Natural killer cell (primary cell): ENCODE results near the gene OTUD3. TPM values are rescaled to one million over a fixed set of nuclear protein-coding genes. Genes with fewer than 3 reads are reported as not detected.

Source experiments
- ATAC-seq, 3 donors: fragments of 150-1000 bp in 2 of 3; fragments of 200-7000 bp in 1 of 3; cut with Tn5 transposase; 1 replicate in 1 of 3; 2 replicates in 2 of 3; pipeline ENCODE4 v1.10.0; 2021; ENCODE audit warnings: mild to moderate bottlenecking in 2 of 3, moderate library complexity in 2 of 3
- DNase-seq, 2 donors: peaks; one replicate each; pipeline versions ENCODE4 v3.0.0 to v3.0.0-alpha.2; 2013 to 2021; ENCODE audit warnings: mixed read lengths in 1 of 2
- H3K27ac ChIP-seq: one replicate; pipeline ENCODE4 v1.5.1; 2013; ENCODE audit warnings: mild to moderate bottlenecking, low read length
- H3K27me3 ChIP-seq: one replicate; pipeline ENCODE4 v1.6.1; 2013; ENCODE audit warnings: low read length; ENCODE audit not compliant: control insufficient read depth, insufficient read depth
- H3K36me3 ChIP-seq: one replicate; pipeline ENCODE4 v1.6.1; 2013; ENCODE audit warnings: low read length; ENCODE audit not compliant: control insufficient read depth, insufficient read depth
- H3K4me1 ChIP-seq: one replicate; pipeline ENCODE4 v1.6.1; 2013; ENCODE audit warnings: low read length; ENCODE audit not compliant: control insufficient read depth, insufficient read depth
- H3K4me3 ChIP-seq: one replicate; pipeline ENCODE4 v1.5.1; 2013; ENCODE audit warnings: low read length
- H3K9me3 ChIP-seq: one replicate; pipeline ENCODE4 v1.6.1; 2013; ENCODE audit warnings: low read length; ENCODE audit not compliant: control insufficient read depth, insufficient read depth
- H3K27ac Mint-ChIP-seq, 2 donors: one replicate each; pipeline ENCODE4 v1.8.0; 2022; ENCODE audit warnings: mild to moderate bottlenecking in 2 of 2, mixed read lengths in 2 of 2, moderate library complexity in 1 of 2
- H3K27me3 Mint-ChIP-seq, 2 donors: one replicate each; pipeline ENCODE4 v1.8.0; 2022; ENCODE audit warnings: low read depth in 2 of 2, mixed read lengths in 2 of 2
- H3K36me3 Mint-ChIP-seq: one replicate; pipeline ENCODE4 v1.8.0; 2022; ENCODE audit warnings: mixed read lengths
- H3K4me1 Mint-ChIP-seq, 2 donors: one replicate each; pipeline ENCODE4 v1.8.0; 2022; ENCODE audit warnings: mixed read lengths in 2 of 2
- H3K4me3 Mint-ChIP-seq: one replicate; pipeline ENCODE4 v1.8.0; 2022; ENCODE audit warnings: mild to moderate bottlenecking, moderate library complexity, mixed read lengths
- H3K9me3 Mint-ChIP-seq, 2 donors: one replicate each; pipeline ENCODE4 v1.8.0; 2022; ENCODE audit warnings: mixed read lengths in 2 of 2
- CTCF ChIP-seq: fragments of 200-600 bp; IDR thresholded peaks from one replicate; pipeline ENCODE4 v1.8.0; 2022; ENCODE audit warnings: antibody characterized with exemption
- WGBS: methylation state at CpG from one replicate; pipeline ENCODE4 v1.1.7; 2013; ENCODE audit warnings: missing lambda C conversion rate; ENCODE audit not compliant: insufficient coverage; 5-methylcytosine and 5-hydroxymethylcytosine counted together
- intact Hi-C: fragments of 100-400 bp; cut with micrococcal nuclease; formaldehyde crosslinking; loops from one replicate; pipeline ENCODE4 v1.14.2; 2022
- total RNA-seq, 4 donors: library from RNA; stranded (reverse); fragments of 120-200 nt in 1 of 4; gene quantifications; one replicate each; pipeline versions ENCODE4 v1.2.3 to v1.2.4, GENCODE V29; 2013 to 2022

Gene OTUD3
- total RNA-seq, 3 donors from 2014 or later (not counting 1 experiment from before 2014, with no cell fraction given): 10.5 to 21.8 (median 19.0) TPM

GRCh38 chr1:19884312-19884711 is 2.1 kb downstream of the OTUD3 start:
- no peaks in the 10 kb centered on the region for H3K36me3 ChIP-seq
- no peak for ATAC-seq
- no peak for DNase-seq
- WGBS: no CpG with 5 or more reads among the region's 2 CpGs
- no peak overlapping the region for H3K27ac ChIP-seq
- H3K4me3 ChIP-seq: no peak overlapping the region
- peaks cover 40 to 45% of the 10 kb centered on the region in 2 donors for H3K4me1 Mint-ChIP-seq
- no peak for TF ChIP-seq CTCF
- H3K4me1 ChIP-seq: peaks cover 10% of the 10 kb centered on the region
- intact Hi-C loops: no loop called here
- peaks cover 0 to 4% of the 10 kb centered on the region in 2 donors for H3K27me3 Mint-ChIP-seq
- H3K27me3 ChIP-seq: no peaks in the 10 kb centered on the region
- H3K9me3 ChIP-seq: no peaks in the 10 kb centered on the region
- H3K36me3 Mint-ChIP-seq: no peaks in the 10 kb centered on the region
- H3K4me3 Mint-ChIP-seq: peak overlapping the region; percentile 83
- H3K27ac Mint-ChIP-seq: peak overlapping the region; percentile 66 to 72
- no peaks in the 10 kb centered on the region for H3K9me3 Mint-ChIP-seq

- 94% methylated on average over 2 of the region's 2 CpGs for WGBS
- Histone ChIP-seq H3K4me1 (peaks cover 10% of the 10 kb centered on the region), H3K9me3 (no peaks in the 10 kb centered on the region), H3K4me3 (no peak overlapping the region), H3K36me3 (no peaks in the 10 kb centered on the region), H3K27ac (no peak overlapping the region), H3K27me3 (no peaks in the 10 kb centered on the region)
- no peak overlapping the region for H3K4me3 Mint-ChIP-seq
- peaks cover 47 to 49% of the 10 kb centered on the region in 2 donors for H3K4me1 Mint-ChIP-seq
- DNase-seq (no peak), ATAC-seq (no peak)
- no peaks in the 10 kb centered on the region for H3K9me3 Mint-ChIP-seq
- no peaks in the 10 kb centered on the region for H3K36me3 Mint-ChIP-seq
- H3K27ac Mint-ChIP-seq: no peak overlapping the region
- no peak for TF ChIP-seq CTCF
- peaks cover 0 to 3% of the 10 kb centered on the region in 2 donors for H3K27me3 Mint-ChIP-seq
- intact Hi-C loops: no loop called here
Observed at GRCh38 chr1:19885821-19886220, 3.6 kb downstream of the OTUD3 start.

GRCh38 chr1:19888112-19888511 is 5.9 kb downstream of the OTUD3 start:
- no peaks in the 10 kb centered on the region for H3K36me3 Mint-ChIP-seq
- no peak overlapping the region for H3K27ac Mint-ChIP-seq
- H3K9me3 Mint-ChIP-seq: no peaks in the 10 kb centered on the region
- Histone ChIP-seq H3K9me3 (no peaks in the 10 kb centered on the region), H3K4me1 (peaks cover 5% of the 10 kb centered on the region), H3K36me3 (peaks cover 17% of the 10 kb centered on the region), H3K4me3 (no peak overlapping the region), H3K27ac (no peak overlapping the region), H3K27me3 (no peaks in the 10 kb centered on the region)
- no peak overlapping the region for H3K4me3 Mint-ChIP-seq
- no peaks in the 10 kb centered on the region for H3K27me3 Mint-ChIP-seq
- TF ChIP-seq CTCF: no peak
- WGBS: 81% methylated on average over 1 of the region's 1 CpG
- DNase-seq: no peak
- peaks cover 37 to 38% of the 10 kb centered on the region in 2 donors for H3K4me1 Mint-ChIP-seq
- no peak for ATAC-seq
- intact Hi-C loops: no loop called here

GRCh38 chr1:19889656-19890055 is 7.5 kb downstream of the OTUD3 start:
- Histone ChIP-seq H3K9me3 (no peaks in the 10 kb centered on the region), H3K4me1 (no peaks in the 10 kb centered on the region), H3K4me3 (no peak overlapping the region), H3K27me3 (no peaks in the 10 kb centered on the region), H3K36me3 (peaks cover 33% of the 10 kb centered on the region), H3K27ac (no peak overlapping the region)
- no peak overlapping the region for H3K27ac Mint-ChIP-seq
- intact Hi-C loops: no loop called here
- DNase-seq (no peak), ATAC-seq (no peak)
- H3K4me3 Mint-ChIP-seq: no peak overlapping the region
- H3K36me3 Mint-ChIP-seq: no peaks in the 10 kb centered on the region
- H3K9me3 Mint-ChIP-seq: no peaks in the 10 kb centered on the region
- H3K27me3 Mint-ChIP-seq: no peaks in the 10 kb centered on the region
- peaks cover 21 to 24% of the 10 kb centered on the region in 2 donors for H3K4me1 Mint-ChIP-seq
- TF ChIP-seq CTCF: no peak
